ENCODE data around the gene CCDC116.
"Not testable (repeated sequence)": the region's sequence is repeated elsewhere in the genome, so short reads cannot be mapped to it uniquely, and the experiment has no call there.

Gene CCDC116

GRCh38 chr22:21611210-21611977 is 21.2 kb upstream of the CCDC116 start:
- DNase-seq, result no peak

GRCh38 chr22:21612858-21613257 is 19.7 kb upstream of the CCDC116 start:
- no peak for DNase-seq

- no peak for DNase-seq
Observed at GRCh38 chr22:21613553-21614233, 18.9 kb upstream of the CCDC116 start.

DNA sequence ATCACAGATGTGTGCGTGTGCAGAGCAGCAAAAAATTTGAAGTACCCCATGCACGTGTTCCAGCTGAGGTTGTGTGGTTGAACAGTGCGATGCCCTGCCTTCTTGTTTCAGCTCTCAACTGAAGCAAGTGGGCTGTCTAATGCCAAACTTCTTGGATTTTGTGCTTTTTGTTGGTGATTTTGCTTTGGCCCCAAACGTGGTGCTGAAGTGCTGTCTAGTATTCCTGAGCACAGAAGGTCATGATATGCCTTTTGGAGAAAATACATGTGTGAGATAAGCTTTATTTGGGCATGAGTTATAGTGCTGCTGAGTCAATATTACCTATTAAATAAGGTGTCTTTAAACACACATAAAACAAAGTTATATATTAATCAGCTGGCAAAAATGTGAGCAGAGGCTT is 16.8 kb upstream of the CCDC116 start:
- no peak for DNase-seq

DNA sequence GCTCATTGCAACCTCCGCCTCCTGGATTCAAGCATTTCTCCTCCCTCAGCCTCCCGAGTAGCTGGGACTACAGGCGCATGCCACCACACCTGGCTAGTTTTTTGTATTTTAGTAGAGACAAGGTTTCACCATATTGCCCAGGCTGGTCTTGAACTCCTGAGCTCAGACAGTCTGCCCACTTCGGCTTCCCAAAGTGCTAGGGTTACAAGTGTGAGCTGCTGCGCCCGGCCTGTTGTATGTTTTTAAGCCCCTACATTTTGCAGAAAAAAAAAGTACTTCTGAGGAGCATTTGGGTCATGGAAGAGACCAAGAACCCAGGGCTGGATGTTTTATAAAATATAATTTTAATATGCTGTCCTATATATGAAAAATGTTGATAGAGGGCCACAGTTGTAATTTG is 15.2 kb upstream of the CCDC116 start:
- DNase-seq, result not testable (repeated sequence)

- no peak for DNase-seq
Observed at GRCh38 chr22:21621025-21621424, 11.5 kb upstream of the CCDC116 start.

- no peak for DNase-seq
Observed at GRCh38 chr22:21622011-21622918, 10.3 kb upstream of the CCDC116 start.

GRCh38 chr22:21622919-21623647 is 9.5 kb upstream of the CCDC116 start:
- no peak for DNase-seq

DNA sequence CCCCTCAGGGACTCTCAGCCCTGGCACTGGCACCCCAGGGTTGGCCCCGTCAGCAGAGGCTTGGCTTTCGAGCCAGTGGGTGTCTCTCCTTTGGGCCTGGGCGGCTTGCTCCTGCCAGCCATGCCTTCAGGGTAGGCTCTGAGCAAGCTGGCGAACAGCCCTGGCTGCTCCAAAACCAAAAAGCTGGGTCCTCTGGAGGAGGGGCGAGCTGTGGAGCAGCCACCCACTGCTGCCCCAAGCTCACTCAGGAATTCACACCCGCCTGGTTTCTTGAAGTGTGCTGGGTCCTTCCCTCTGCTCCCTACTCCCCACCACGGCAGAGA is 9.0 kb upstream of the CCDC116 start:
- DNase-seq, result no peak

DNA sequence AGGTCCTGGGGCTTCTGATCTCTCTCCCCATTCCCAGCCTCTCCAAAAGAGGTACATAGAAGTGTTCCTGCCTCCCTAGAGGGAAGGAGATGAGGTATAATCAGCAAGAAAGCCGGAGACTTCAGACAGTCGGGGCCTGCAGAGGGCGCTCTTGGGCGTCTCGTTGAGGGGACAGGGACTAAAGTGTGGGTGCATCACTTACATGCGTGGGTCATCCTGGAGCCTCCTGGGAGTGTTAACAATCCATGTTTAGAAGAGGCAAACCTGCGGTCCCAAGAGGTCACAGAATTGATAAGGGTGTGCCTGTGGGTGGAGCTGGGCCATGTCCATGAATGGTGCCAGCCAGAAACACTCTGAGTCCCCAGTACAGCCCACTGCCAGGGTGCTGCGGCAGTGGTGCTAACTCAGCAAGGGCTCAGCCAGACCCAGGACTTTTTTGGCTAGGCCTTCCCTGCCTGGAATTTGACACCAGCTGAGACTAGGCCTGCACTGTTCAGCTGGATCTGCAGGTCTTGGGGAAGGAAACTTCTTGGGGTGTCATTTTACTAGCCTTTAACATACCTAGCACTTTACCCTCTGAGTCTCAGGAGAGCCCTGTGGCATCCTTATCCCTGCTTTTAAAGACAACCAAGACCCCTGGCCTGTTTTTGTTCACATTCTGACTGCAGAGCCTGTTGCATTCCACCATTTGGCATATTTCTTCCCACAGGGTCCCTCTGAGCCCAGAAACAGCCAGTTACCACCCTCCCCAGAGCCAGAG is 8.3 kb upstream of the CCDC116 start:
- DNase-seq, result peak; percentile 2 to 16

DNA sequence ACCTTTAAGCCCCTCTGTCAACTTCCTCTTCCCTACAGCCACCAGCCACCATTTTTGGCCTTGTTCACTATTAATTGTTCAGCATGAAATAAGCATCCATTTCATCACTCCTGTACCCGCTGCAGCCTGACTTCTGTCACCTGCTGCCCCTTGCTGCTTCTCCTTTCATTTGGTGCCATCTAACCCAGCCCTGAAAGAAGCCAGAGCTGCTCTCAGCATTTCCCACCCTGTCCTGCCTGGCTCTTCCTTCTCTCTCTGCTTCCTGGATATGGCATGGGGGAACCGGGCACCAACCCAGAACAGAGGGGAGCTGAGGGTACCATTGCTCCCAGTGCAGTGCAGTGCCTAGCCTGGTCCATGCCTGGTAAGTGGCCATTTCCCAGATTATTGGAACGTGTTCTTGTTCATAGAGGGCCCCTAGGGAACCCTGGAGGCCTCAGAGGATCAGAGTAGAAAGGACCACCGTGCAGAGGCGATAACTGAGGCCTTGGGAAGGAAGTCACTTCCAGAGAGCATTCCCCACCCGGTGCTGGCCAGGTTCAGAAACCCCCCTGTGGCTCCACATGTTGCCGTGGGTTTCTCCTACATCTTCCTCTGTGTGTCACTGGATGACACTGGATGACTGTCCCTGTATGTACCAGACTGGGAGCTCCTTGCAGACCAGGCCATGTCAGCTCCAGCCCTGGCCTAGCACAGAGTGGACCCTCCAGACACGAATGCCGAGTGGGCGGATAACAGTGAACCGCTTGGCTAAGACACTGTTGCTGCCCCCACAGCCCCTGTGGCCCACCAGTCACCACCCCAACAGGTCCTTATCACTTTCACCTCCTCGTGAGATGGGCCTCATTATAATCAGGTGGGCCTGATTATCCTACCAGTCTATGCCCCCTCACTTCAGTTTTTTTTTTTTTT is 7.4 kb upstream of the CCDC116 start:
- DNase-seq, result no peak

DNA sequence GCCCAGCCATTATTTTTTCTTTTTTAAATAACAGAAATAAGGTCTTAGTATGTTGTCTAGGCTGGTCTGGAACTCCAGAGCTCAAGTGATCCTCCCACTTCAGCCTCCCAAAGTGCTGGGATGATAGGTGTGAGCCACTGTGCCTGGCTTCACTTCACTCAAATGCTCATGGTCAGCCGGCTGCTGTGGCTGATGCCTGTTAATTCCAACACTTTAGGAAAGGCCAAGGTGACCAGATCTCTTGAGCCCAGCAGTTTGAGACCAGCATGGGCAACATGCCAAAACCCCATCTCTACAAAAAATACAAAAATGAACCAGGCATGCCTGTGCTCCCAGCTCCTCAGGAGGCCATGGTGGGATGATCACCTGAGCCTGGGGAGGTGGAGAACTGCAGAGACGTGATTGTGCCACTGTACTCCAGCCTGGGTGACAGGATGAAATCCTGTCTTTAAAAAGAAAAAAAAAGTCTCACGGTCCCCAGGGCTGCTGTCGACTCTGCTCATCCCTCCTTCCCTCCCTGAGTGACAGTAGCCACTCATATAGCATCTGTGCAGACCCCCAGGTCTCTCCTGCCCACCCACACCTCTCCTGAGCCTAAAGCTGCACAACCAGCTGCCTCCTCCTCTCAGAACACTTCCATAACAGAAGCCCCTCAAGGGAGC is 6.4 kb upstream of the CCDC116 start:
- no peak for DNase-seq

DNA sequence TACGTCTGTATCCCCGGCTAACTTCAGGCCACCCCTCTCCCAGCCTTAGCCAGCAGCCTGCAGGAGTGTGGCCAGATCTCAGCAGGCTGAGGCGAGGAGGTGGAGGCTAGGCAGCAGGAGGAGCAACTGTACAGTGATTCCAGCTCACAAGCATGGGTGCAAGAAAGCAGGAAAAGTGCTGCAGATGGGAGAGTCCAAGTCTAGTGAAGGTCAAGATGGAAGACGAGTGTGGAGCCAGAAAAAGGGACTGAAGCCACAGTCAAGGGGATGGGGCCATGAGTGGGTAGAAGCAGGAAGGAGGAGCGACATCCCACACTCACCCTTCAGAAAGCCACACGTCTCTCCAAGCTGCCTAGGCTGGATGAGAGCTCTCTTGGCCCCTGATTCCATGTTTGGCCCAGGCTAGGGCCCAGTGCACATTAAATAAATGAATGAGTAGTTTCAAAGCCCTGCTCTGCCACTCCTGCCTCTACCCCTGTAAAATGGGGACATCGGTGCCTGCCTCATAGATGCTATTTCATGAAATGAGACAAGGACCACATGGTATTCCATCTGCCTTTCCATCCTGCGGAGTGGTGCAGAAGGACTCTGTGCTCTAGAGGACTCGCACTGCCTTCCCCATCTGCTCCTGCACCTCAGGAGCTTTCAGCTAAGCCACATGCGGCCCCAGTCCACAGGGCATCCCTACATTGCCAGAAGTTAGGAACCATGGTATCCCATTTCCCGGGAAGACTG is 5.7 kb upstream of the CCDC116 start:
- no peak for DNase-seq

DNA sequence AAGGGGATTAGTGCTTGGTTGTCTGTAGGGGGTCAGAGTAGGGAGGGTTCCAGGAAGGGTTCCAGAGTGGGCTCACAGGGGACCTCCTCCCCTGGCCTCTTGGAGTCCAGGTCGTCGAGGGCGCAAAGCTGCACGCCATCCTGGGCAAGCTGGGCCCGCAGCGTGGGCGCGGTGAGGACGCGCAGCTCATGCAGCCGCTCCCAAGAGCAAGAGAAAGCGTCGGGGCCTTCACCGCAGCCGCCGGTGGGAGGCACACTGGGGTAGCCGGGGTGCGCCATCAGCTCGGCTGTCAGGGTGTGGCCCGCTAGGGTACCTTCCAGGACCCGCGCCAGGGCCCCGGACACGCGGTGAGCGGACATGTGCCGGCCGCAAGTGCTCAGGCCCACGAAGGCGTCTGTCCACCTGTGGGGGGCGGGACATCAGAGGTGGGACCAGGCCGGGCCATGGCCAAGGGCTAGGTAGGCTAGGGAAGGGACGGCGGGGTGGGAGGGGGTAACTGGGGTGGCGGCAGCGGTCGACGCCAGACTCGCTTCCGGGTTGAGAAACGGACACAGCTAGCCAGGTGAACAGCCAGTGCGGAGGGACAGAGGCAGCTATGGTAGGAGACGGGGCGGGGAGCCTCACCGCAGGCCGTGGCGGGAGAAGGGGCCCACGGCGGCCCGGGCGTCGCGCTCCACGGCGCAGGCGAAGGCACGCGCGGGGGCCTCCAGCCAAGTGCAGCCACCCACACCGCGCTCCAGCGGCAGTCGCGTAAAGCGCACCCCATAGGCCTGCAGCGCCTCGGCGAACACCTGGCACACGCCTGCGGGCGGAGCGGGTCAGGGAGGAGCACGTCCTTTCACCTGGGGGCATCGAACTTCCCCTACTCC is 3.9 kb upstream of the CCDC116 start:
- peak in 1 of 2 experiments; percentile 10 for DNase-seq

GRCh38 chr22:21629255-21630149 is 3.1 kb upstream of the CCDC116 start, which contains the start of gene YDJC:
Gene YDJC, minus strand, starts transcription at chr22:21630022. Its CDS starts 8 bp downstream, at chr22:21630014.
- peak; percentile 90 to 95 for DNase-seq

DNA sequence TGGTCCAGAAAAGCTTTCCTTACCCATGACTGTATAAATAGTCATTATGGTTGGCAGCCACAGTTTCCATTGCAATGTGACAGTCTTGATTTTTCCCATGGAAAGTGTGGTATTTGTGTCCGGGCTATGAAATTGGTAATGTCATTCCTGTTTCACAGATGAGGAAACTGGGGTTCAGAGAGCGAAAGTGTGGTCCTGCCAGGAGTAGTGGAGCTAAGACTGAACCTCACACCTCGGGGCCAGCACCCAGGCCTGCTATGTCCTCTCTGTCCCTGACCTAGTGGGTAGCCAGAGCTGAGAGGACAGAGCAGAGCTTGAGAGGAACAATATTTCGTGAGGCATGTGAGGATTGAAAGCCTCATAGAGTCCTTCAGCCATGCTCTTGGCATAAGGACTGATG is 1.5 kb upstream of the CCDC116 start:
- no peak for DNase-seq

DNA sequence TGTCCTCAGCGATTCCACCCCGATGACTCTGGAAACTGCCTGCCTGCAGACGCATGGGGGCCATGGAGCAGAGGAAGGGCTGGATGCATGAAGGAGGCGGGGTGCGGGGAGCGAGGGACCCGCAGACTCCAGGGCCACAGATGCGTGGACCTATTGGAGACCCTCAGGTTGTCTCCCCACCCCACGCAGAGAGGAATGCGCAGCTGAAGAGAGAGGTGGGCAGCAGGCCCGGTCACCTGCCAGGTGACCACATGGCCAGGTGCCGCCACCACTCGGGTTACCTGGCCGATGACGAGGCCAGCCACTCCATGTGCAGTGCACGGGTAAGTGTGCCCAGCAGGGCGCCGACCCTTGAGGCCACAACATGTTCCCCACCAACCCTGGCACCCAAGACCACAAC is 371 bp downstream of the CCDC116 start:
- no peak for DNase-seq

DNA sequence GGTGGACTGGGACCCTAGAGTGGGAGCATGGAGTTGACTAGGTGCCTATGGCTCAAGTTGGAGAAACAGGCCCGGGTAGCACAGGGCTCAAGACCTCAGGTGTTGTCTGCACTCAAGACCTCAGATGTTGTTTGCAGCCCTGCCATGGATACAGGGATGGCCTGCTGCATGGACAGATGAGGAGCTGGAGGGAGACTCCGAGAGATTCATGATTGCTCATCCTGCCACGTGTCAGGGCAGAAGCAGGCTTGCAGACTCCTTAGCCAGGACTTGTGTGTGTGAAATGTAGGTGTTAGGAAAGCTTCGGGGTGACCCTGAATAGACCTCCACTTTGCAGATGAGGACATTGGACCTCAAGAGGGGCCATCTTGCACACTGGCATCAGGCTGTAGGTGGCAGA is 921 bp downstream of the CCDC116 start:
- DNase-seq, result no peak

All from SHP77 (cell line).